Activated CD8-positive, alpha-beta memory T cell treated with anti-CD3 and anti-CD28 coated beads, Interleukin-2, amount 10 ng/mL, durations not matched to agents 7 days and 5 days (primary cell): Measurements from ENCODE around the gene FOXD4L3. TPM values are rescaled to one million over a fixed set of nuclear protein-coding genes. Genes with fewer than 3 reads are reported as not detected.
"Not testable (repeated sequence)": the region's sequence is repeated elsewhere in the genome, so short reads cannot be mapped to it uniquely, and the experiment has no call there.

Experiments
- ATAC-seq: fragments of 150-1000 bp; cut with Tn5 transposase; one replicate; pipeline ENCODE4 v1.10.0; 2021; ENCODE audit warnings: moderate library complexity
- CTCF ChIA-PET: fragments of 350-600 bp; sonication (Branson Sonifier 250); formaldehyde crosslinking; loops from one replicate; lab custom pipeline; 2021; ENCODE audit warnings: antibody characterized with exemption; lab: Charles Lee
- DNase-seq: peaks from one replicate; pipeline ENCODE4 v3.0.0-alpha.2; 2020
- H3K27ac Mint-ChIP-seq: one replicate; pipeline ENCODE4 v1.8.0; 2021; ENCODE audit warnings: mild to moderate bottlenecking, mixed read lengths
- H3K27me3 Mint-ChIP-seq: one replicate; pipeline ENCODE4 v1.8.0; 2021; ENCODE audit warnings: mixed read lengths
- H3K36me3 Mint-ChIP-seq: one replicate; pipeline ENCODE4 v1.8.0; 2021; ENCODE audit warnings: mild to moderate bottlenecking, mixed read lengths
- H3K4me1 Mint-ChIP-seq: one replicate; pipeline ENCODE4 v1.8.0; 2021; ENCODE audit warnings: mixed read lengths
- H3K4me3 Mint-ChIP-seq: one replicate; pipeline ENCODE4 v1.8.0; 2021; ENCODE audit warnings: mild to moderate bottlenecking, moderate library complexity, mixed read lengths
- H3K9me3 Mint-ChIP-seq: one replicate; pipeline ENCODE4 v1.8.0; 2022; ENCODE audit warnings: low read depth, mixed read lengths
- total RNA-seq, 2 experiments: library from RNA; stranded (reverse); gene quantifications; one replicate each; pipeline ENCODE4 v1.2.3, GENCODE V29; 2021

FOXD4L3 gene
- total RNA-seq, 2 experiments from 2014 or later = 0.21 TPM; not detected in 1

DNA sequence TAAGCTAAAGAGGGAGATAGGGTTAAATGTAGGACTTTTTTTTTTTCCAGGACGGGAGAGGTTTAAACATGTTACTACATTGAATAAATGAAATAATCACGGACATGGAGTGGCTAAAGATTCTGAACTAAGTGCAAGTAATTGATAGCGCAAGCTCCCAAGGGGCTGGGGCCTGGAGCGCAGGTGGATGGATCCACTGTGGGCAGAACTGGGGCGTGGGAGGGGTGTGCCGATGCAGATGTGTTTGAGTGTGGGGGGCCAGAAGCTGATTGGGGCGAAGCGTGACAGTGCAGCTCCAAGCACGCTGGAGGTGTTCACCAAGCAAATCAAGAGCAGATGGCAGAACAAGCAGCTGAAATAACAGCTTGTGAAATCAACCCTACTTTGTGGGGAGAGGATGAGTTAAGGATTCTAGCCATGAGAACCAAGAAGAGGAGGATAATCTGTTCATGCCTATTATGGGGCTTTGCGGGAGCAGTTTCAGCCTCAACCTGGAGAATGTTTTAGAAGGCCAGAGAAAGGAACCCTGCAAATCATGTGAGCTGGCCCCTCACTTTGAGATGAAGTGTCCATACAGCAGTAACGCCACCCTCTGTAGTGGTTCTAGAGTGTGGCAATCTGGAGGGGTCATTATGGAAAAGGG is 28.0 kb downstream of the FOXD4L3 start:
- H3K27ac Mint-ChIP-seq, DNase-seq, ATAC-seq, H3K9me3 Mint-ChIP-seq, H3K4me3 Mint-ChIP-seq, CTCF ChIA-PET, H3K4me1 Mint-ChIP-seq, H3K27me3 Mint-ChIP-seq, H3K36me3 Mint-ChIP-seq: not testable (repeated sequence)

DNA sequence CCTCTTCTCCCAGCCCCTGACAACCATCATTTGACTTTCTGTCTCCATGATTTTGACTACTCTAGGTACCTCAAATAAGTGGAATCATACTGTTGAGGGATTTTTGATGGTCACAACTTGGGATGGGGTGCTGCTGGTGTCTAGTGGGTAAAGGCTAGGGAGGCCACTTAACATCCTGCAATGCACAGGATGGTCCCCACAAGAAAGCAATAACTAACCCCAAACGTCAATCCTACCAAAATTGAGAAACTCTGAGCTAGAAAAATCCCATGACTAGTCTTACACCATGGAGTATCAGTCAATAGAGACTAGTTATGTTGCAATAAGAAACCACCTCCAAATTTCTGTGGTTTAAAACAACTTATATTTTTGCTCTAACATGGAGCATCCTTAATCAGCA is 29.5 kb downstream of the FOXD4L3 start:
- H3K9me3 Mint-ChIP-seq, H3K4me1 Mint-ChIP-seq, ATAC-seq, H3K27me3 Mint-ChIP-seq, H3K27ac Mint-ChIP-seq, H3K4me3 Mint-ChIP-seq, H3K36me3 Mint-ChIP-seq, DNase-seq, CTCF ChIA-PET: not testable (repeated sequence)

DNA sequence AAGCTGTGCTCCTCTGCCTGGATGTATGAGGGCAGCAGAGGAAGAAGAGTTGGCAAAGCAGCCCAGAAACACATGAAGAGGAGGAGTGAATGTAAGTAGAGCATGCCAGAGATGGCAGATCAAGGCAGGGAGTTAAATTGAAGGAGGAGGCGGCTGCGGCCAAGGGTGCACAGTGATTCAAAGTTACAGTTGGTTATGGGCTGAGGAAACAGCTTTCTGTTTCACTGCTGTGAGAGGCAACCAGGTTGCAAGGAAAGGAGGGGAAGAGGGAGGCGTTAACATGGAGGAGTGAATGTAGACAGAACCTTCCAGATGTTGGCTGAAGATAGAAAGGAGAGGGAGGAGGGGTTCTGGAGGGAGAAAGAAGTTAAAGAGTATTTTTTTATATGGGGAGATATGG is 33.3 kb downstream of the FOXD4L3 start:
- H3K27ac Mint-ChIP-seq, H3K9me3 Mint-ChIP-seq, H3K27me3 Mint-ChIP-seq, H3K4me1 Mint-ChIP-seq, CTCF ChIA-PET, H3K4me3 Mint-ChIP-seq, H3K36me3 Mint-ChIP-seq, DNase-seq: not testable (repeated sequence)
- peak; percentile 27 for ATAC-seq

DNA sequence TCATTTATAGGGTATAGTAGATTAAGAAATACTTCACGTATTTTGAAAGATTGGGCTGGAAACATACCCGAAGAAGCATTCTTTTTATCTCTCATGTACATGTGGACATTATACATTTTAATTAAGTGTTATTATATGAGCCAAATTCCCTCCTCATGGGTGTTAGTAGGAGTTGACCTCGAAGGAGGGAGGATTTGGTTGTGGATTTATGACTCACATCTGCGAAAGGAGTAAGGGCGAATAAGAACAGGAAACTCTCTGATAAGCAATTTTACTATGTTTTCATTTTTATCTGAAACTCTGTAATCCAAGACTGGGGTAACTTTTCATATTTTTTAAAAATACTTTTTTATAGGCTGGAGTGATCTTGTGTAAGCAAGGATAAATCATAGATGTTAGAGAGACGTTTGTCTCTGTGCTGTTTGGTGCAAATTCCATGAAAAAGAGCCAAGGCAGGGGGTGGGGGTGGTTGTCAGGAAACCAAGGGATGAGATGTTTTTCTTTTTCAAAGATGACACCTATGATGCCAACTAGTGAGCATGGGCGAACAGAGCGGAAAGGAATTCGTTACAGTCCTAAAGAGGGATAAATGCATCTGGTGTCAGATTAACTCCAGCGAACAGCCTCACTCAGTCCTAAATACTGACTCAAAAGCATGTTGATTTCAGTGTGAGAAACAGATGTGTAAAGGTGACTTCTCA is 34.1 kb downstream of the FOXD4L3 start:
- H3K4me3 Mint-ChIP-seq, H3K4me1 Mint-ChIP-seq, CTCF ChIA-PET, H3K36me3 Mint-ChIP-seq, H3K9me3 Mint-ChIP-seq, DNase-seq, ATAC-seq, H3K27me3 Mint-ChIP-seq, H3K27ac Mint-ChIP-seq: not testable (repeated sequence)

DNA sequence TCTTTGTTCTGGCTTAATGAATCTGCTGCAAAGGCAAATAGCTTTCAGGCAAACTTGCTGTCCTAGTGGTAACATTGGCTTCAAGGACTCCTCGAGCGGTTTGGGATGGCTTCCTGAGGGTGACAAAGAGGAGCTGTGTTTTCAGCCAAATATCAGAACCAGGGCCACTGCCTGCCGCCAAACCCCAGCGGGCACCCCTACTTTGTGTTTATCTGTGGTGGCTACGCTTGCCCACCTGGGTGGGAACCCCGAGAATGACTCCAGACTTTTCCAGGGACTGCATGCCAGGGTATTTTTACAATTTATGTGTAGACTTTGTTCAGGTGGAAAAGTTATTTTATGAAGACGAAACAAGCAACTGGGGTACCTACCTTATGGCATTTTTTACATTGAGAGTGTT is 35.3 kb downstream of the FOXD4L3 start:
- H3K27me3 Mint-ChIP-seq, H3K9me3 Mint-ChIP-seq, H3K4me1 Mint-ChIP-seq, H3K4me3 Mint-ChIP-seq, H3K36me3 Mint-ChIP-seq, ATAC-seq, CTCF ChIA-PET, H3K27ac Mint-ChIP-seq, DNase-seq: not testable (repeated sequence)

DNA sequence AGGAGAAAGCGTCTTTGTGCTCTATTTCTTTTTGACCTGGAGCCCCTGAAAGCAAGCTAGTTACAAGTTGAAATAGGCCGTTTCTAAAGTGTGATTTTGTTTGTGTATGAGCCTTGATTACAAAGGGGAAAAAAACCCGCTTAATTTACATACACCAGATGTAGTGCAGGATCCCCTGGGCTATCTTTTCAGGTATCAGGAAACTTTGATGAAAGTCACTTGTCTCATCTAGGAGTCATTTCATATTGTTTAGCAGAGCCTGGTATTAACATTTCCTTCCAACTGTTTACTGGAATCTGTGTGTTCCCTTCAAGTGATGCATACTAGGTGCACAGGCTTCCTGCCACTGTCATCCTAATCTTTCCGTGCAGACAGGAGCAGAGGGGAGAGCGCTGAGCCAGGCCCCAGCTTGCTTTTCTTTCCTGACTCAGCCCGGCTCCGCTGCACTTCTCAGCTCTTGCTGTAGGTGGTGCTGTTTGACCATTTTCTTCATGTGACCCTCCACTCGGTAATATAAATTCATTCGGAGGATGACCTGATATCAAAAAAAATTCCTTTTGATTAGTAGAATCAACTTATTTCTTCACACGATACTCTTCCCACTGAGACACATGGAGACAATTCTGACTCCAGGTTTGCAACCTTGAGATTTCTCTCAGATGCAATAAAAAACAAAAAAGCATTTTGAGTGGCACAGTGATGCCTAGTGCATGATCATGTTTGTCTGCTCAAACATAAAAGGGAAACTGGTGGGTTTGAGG is 39.8 kb downstream of the FOXD4L3 start:
- H3K36me3 Mint-ChIP-seq = not testable (repeated sequence)
- CTCF ChIA-PET = interaction anchor here (0.9 to 1.2 kb wide), 2 partner anchors 217 to 225 kb away, joined by 3 to 8 read pairs; no protein-coding TSS in a partner anchor

DNA sequence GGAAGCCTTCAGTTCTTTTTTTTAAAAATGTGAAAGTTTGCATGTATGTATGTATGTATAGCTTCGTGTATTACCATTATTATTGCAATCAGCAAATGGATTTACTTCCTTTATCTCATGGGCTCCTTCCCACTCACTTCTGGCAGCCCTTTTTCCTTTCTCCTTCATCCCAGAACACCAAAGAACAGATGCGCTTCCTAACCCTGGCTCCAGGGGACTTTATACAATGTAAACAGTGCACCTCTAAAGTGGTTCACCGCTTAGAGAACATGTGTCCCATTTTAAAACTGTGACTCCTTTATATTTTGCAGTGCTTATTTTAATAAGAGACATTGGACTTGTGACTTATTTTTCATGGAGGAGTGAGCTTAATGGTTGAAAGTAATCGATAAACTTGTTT is 40.6 kb downstream of the FOXD4L3 start:
- not testable (repeated sequence) for ATAC-seq, DNase-seq, H3K4me1 Mint-ChIP-seq, H3K36me3 Mint-ChIP-seq, H3K27ac Mint-ChIP-seq, H3K27me3 Mint-ChIP-seq, H3K4me3 Mint-ChIP-seq, H3K9me3 Mint-ChIP-seq
- CTCF ChIA-PET = interaction anchor here (0.7 to 1.2 kb wide), 2 partner anchors 225 to 711 kb away, joined by 4 to 8 read pairs; no protein-coding TSS in a partner anchor

More for the DNA sequence above, 39.8 kb downstream of the FOXD4L3 start:
- H3K4me1 Mint-ChIP-seq, H3K27me3 Mint-ChIP-seq, H3K9me3 Mint-ChIP-seq, H3K27ac Mint-ChIP-seq, DNase-seq, H3K4me3 Mint-ChIP-seq: not testable (repeated sequence)
- peak; percentile 78 for ATAC-seq

DNA sequence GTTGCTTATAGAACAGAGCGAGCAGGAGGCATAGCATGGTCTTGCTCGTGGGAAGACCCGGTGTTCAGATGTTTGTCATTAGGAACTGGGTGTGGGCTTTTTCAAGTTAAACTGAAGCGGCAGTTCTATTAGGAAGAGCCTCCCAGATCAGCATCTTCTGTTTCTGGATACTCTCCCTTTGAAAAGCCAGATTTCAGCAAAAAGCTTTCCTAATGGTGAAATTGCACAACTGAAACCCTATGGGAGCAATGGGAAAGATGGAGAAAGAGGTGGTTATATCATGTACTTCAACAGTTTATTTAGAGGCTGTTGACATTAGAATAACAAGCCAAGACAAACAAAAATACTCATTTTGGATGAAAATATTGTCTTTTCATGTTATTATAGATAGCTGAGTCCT is 41.3 kb downstream of the FOXD4L3 start:
- ATAC-seq, H3K36me3 Mint-ChIP-seq, H3K4me3 Mint-ChIP-seq, DNase-seq, H3K9me3 Mint-ChIP-seq, H3K4me1 Mint-ChIP-seq, CTCF ChIA-PET, H3K27me3 Mint-ChIP-seq, H3K27ac Mint-ChIP-seq: not testable (repeated sequence)

DNA sequence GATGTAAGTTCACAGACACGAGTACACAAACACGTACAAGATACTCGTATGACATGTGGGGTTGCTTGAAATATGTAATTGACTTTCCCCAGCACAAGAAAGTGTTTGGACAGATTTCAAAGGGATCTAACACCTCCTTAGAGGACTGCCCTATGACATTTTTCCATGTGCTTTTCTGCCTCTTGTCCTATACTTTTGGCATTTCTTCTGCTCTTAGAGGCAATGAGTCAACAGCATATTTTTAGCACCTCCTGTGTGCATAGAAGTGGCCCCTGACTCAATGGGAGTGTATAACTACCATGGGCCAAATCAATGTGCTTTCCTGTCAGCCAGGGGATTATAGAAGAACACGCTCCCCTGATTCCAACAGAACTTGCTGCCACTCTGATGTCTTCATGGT is 49.0 kb downstream of the FOXD4L3 start:
- H3K27me3 Mint-ChIP-seq = peaks cover 19% of the 10 kb centered on the region
- H3K36me3 Mint-ChIP-seq, H3K27ac Mint-ChIP-seq, ATAC-seq, CTCF ChIA-PET, H3K4me1 Mint-ChIP-seq, DNase-seq, H3K9me3 Mint-ChIP-seq, H3K4me3 Mint-ChIP-seq: not testable (repeated sequence)

Other genes starting within 250 kb of the FOXD4L3 start
- 10 to 100 TPM; 36.4 to 38.5 TPM for gene ZNG1C, start 60.9 kb upstream of the FOXD4L3 start, total RNA-seq
- not detected for gene PGM5, start 53.7 kb downstream of the FOXD4L3 start, total RNA-seq
- not detected for gene TMEM252, start 238.0 kb downstream of the FOXD4L3 start, total RNA-seq